NCI-H510A (cell line): ENCODE results near the gene TMEM239.
A peak's percentile ranks its signal among the peaks of the same experiment; 100 is the strongest.
"Not testable (repeated sequence)": the region's sequence is repeated elsewhere in the genome, so short reads cannot be mapped to it uniquely, and the experiment has no call there.

Experiments
- DNase-seq: peaks from one replicate; lab custom pipeline; 2025; lab: John Stamatoyannopoulos, UW

Gene TMEM239

GRCh38 chr20:2820896-2821869, 5.0 kb downstream of the TMEM239 start:
- no peak for DNase-seq

DNA sequence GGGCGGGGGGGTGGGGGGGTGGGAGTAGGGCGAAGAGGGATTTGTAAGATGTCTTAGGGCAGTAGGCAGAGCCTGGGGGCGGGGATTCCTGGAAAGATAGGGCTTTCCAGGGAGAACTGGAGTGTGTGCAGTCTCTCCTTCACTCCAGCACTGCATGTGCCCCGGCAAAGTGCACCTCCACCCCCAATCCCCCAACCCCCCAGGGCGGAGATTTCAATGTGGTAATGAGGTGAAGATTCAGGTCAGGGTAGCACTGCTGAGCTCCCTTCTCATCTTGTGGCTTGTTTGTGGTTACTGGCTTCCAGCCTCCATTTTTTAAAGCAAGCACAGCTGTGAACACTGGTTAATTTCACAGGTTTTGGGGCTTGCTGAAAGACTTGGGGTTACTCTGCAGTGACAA, 5.9 kb downstream of the TMEM239 start:
- no peak for DNase-seq

GRCh38 chr20:2825761-2826160, 9.6 kb downstream of the TMEM239 start:
- no peak for DNase-seq

- DNase-seq, result no peak
Observed at GRCh38 chr20:2826655-2827054, 10.5 kb downstream of the TMEM239 start.

DNA sequence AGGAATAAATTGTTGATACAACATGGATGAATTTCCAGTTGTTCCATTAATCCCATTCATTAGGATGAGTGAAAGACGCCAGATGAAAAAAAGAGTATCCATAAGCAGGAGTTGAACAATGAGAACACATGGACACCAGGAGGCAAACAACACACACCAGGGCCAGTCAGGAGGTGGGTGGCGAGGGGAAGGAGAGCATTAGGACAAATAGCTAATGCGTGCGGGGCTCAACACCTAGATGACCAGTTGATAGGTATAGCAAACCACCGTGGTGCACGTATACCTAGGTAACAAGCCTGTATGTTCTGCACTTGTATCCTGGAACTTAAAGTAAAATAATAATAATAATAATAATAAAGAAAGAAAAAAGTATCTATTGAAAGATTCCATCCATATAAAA, 13.2 kb downstream of the TMEM239 start:
- DNase-seq, result no peak

GRCh38 chr20:2831206-2831605, 15.0 kb downstream of the TMEM239 start:
- DNase-seq, result not testable (repeated sequence)

- no peak for DNase-seq
Observed at GRCh38 chr20:2833761-2834160, 17.6 kb downstream of the TMEM239 start.

DNA sequence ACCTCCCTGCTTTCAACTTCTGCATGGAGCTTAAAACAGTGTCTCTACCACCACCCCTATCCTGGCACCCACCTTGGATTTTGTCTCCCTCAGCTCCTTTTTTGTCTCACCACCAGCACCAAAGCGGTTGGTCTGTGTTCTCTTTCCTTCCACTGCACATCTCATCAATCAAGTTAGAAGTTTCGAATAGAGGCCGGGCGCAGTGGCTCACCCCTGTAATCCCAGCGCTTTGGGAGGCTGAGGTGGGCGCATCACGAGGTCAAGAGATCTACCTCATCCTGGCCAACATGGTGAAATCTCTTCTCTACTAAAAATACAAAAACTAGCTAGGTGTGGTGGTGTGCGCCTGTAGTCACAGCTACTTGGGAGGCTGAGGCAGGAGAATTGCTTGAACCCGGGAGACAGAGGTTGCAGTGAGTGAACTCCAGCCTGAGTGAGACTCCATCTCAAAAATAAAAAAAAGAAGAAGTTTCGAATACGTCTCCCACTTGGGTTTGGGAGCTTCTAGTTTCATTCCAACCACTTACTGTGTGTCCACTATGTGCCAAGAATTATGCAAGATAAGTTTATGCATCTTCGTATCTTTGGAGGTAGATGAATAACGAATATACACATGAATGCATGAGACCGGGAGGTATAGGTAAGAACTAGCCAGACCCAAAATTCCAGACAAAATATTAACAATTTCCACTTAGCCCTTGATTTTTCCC, 18.4 kb downstream of the TMEM239 start:
- DNase-seq, result no peak

- DNase-seq, result no peak
Observed at GRCh38 chr20:2835331-2835796, 19.2 kb downstream of the TMEM239 start.

DNA sequence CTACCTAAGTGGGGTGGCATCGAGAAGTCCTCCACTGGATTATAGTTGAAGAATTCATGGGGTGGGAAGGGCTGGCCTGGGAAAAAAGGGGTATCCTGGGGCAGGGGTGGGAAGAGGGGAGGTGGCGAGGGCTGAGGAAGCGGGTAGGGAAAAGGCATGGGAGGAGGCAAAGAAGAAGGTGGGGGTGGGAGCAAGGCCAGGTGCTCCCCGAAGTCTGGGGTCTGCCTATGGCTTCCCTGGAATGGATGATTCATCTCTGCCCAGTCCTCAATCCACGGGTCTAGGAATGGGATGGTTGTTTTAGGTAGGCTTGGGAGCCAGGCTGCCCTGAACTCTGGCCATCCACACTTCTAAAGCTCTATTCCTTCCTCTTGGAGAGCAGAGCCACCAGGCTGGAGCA, 19.9 kb downstream of the TMEM239 start:
- no peak for DNase-seq

DNA sequence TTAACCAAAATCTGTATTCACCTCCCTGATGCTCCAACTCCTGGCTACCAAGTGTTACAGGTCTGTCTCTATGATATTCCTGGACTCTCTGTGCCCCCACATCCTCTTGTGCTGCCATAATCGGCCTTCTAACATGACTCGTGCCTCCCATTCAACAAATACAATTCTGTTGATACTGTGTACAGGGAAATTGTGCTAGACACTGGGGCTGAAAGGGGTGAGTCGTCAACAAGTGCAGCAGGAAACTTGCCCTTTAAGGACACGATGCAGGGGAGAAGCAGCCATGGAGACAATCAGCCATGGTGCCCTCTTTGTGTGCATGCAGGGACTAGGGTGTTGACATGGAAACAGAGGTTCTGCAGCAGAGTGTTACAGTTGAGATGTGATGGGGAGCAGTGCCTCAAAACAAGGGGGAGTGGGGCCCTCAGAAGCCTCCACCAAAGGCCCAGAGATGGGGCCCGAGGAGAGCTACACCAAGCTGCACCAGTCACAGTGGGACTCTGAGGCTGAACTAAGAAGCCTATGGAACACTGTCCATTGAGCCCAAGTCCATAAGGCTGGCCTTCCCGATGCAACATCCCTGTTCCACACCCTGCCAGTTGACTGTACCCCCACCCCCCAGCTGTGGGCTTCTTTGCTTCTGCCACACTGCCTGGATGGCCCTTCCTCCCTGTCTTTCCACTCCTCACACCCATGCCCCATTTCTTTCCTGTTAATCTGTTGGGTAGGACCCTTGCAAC, 21.2 kb downstream of the TMEM239 start:
- DNase-seq, result no peak

GRCh38 chr20:2838170-2838797, 22.1 kb downstream of the TMEM239 start:
- no peak for DNase-seq

GRCh38 chr20:2838847-2839671, 22.9 kb downstream of the TMEM239 start:
- no peak for DNase-seq

- no peak for DNase-seq
Observed at GRCh38 chr20:2839732-2840137, 23.6 kb downstream of the TMEM239 start.

GRCh38 chr20:2840138-2840966, 24.2 kb downstream of the TMEM239 start, which contains the start of the genes PCED1A and VPS16:
TSS of gene PCED1A (minus strand) at chr20:2840655. CDS start at chr20:2839912, 743 bp downstream.
TSS of gene VPS16 (plus strand) at chr20:2840745. CDS start at chr20:2840775, 30 bp downstream.
- DNase-seq, result peak; percentile 84

DNA sequence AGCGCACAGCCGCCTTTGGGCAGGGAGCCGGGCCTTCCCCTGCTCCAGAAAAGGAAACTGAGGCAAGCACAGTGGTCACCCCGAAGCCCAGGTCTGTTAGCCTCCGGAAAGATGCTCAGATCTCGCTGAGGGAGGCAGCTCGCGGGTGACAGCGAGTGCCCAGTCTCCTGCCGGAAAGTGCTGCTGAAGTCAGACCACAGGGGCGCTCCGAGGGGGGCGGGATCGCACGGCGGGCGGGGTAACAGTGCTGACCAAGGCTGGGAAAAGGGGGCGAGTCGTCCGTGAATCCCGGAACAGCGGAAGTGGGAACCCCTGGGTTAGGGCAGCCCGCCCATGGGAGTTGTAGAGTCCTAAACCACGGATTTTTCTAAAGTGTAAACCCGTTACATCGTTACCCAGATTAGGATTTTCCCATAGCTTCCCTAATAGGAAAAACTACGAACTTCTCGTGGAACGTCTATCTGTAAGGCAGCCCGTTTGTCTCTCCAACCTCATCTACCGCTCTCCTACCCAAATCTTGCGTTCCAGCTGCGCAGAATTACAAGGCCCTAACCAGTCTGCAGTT, 24.9 kb downstream of the TMEM239 start:
- DNase-seq, result no peak

DNA sequence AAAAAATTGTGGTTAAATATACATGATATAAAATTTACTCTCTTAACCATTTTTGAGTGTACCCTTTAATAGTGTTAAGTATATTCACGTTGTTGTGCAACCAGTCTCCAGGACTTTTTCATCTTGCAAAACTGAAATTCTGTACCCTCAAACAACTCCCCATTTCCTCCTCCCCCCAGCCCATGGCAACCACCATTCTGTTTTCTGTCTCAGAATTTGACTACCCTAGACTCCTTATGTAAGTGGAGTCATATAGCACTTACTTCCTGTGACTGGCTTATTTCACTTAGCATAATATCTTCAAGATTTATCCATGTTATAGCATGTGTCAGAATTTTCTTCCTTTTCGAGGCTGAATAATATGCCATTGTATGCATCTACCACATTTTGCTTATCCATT, 29.4 kb downstream of the TMEM239 start:
- no peak for DNase-seq

- DNase-seq, result no peak
Observed at GRCh38 chr20:2846698-2847097, 30.5 kb downstream of the TMEM239 start.

DNA sequence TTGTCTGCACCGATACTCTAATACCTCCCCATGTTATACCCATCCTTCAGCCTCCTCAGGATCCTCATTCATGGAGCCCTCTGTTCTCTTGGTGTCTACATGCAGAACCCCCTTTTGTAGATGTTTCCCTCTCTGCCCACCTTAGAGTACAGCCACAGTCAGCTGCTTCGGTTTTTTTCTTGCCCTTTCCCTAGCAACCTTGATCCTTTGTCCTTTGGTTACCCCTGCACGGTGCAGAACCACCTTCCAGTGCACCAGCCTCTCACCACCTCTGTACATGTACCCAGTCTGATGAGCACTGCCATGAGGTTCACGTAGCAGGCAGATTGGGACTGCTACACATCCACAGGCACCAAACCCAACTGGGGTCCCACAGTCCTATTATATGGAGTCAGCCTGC, 31.6 kb downstream of the TMEM239 start:
- DNase-seq, result no peak
